Activated gamma-delta T cell treated with anti-CD3 and anti-CD28 coated beads, Interleukin-2, amount 50 U/mL, for 16 hours (primary cell): ENCODE data around the gene RNF4.

Source experiments
- DNase-seq: peaks from one replicate; pipeline ENCODE4 v3.0.0-alpha.2; 2020; ENCODE audit warnings: low read depth

Gene RNF4

DNA sequence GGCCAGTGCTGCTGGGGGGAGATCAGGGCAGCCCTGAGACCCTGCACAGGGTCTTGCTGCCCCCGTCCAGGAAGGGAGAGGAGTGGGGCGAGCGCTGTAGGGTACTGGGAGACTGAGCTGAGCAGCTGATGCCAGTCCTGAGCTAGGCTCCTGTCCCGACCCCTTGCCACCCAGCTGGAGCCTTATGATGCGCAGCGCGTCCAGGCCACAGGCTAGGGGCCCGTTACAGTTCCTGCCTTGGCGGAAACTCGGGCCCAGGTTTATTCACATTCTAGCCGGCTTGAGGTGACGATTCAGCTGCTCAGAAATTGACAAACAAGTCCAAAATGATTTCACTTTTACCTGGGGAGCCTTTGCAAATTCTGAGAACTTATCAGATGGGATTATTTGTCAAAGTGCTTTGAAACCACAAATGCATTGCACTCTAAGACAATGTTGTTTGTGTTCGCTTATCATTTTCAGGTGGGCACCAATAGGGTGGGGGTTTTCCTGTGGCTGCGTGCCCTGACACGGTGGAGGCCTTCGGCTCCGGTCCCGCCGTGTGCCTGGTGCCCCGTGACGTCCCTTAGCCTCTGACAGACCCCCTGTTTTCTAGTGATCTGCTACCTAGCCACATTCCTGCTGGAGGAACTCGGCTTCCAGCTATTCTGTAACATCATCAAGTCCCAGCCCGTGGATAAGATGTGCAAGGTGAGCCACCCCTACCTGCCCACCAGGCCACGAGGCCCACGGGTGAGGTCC, 31.3 kb upstream of the RNF4 start:
- no peak for DNase-seq

DNA sequence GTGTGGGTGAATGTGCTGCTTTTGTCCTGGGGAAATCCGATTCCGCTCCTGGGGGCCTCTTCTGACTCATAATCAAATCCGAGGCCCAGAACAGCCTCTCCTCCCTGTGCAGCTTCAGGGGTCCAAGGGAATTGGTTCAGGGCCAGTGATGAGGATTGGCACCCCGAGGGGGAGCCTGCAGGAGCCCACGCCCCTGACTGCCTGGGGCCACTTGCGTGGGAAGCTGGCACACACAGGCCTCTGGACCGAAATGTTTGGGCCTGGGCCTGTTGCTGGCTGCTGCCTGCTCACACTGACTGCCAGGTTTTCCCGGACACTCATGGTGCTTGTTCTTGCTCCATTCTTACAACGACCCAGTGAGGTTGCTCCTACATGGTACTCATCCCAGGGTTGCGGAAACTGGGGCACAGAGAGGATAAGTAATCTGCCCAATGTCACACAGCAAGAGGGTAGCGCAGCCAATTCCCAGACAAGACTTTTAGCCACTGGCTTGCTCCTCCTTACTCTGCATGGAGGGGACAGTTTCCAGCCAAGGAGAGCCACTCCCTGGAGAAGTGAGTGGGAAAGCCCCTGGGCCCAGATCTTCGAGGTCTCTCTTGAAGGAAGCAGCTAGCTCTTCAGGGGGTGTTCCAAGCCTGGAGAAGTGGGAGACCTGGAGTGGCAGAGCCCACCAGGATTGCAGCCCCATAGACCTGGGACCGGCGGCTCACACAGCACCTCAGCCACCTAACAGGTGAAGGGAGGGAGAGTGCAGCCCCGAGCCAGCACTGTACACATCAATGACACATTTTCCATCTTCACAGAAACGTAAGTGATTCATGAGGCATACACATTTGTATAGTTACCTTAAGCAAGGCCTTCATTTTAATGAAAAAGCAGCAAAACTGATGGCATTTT, 29.8 kb upstream of the RNF4 start:
- no peak for DNase-seq

DNA sequence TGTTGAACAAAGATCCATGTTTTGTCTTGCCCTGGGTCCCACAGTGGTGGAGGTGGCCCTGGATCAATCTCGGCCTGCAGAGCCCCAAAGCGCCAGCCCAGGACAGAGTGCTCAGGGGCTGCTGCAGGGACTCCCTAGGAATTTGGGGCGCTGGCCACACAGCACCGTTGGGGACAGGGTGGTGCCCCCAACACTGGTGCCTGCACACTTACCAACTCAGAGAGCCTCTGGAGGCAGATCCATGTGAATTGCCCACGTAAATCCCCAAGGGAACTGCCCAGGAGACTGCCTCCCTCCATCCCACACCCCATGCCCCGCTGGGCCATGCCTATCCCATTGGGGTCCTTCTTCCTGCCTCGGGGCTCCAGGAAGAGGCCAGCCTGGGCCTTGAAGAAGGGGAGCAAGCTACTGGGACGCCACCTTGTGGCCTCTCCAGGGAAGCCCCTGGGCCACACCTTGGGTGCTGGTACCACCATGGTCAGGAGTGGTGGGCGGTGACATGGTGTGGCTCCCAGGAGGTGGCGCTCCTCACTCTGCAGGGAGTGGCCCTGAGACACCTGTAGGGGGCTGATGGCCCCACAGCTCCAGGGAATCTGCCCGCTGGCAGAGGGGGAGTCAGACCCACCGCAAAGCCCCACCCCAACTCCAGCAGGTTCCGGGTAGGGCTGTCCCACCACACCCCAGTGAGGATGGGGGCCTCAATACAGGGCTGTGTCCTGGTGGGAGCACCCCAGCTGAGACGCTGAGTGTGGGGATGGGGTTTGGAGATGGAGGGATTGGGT, 27.3 kb upstream of the RNF4 start:
- DNase-seq = peak; percentile 54

DNA sequence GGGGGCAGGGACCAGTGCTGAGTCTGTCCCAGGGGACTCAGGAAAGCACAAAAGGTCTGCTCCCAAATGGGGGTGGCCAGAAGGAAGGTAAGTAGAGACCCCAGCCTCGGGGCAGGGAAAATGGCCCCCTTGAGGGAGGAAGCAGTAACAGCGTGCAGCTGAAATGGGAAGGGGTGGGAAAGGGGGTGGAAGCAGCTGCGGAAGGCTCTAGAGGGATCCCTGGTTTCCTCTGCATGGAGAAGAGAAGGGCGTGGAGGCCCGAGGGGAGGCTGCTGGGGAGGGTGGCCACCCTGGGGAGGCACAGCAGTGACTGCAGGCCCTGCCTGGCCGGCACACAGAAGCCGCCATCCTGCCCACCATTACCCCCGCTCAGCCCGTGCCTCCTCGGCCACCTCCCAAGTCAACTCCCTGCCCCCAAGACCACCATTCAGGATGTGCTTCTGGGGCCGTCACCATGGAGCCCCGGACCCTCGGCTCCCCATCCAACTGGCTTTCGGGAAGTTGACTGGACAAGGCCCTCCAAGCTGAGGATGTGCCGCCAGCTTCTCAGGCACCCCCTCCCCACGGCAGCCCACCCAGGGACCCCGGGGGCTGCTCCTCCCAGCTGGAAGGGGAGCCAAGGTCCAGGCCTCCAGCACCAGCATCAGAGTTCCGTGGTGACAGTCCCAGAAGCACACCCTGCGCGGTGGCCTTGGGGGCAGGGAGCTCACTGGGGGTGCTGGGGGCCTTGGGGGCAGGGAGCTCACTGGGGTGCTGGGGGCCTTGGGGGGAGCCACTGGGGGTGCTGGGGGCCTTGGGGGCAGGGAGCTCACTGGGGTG, 26.5 kb upstream of the RNF4 start:
- no peak for DNase-seq

DNA sequence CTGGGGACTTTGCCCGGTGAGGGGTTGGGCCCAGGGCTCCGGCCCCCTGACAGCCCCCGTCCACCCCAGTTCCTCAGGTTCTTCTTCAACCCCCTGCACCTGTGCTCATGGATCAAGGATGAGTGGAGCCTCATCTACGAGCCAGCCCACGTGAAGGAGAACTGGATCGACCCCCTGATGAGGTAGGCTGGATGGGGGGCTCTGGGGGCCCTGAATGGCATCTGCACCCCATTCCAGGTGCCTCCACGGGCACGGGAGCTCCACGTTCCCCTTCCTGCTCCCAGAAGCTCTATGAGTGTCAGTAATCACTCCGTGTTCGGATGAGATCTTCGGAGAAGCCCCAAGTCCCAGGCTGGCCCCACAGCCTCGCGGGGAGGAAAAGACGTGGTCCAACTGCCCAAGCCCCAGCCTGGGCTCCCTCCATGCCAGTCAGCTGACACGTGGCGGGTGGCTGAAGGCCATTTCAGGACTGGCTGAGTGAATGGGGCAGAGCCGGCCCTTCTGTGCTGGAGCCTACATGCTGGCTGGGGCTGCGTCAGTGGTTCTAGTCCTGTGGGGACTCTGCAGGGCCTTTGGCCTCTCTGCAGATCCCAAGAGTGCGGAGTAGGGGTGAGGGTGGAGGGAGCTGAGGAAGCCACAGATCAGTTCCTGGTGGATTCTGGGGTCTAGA, 25.7 kb upstream of the RNF4 start:
- DNase-seq = no peak

- no peak for DNase-seq
These were observed 24.8 kb upstream of the RNF4 start for GRCh38 chr4:2443956-2444740.

GRCh38 chr4:2445130-2445529, 23.8 kb upstream of the RNF4 start:
- DNase-seq = no peak

DNA sequence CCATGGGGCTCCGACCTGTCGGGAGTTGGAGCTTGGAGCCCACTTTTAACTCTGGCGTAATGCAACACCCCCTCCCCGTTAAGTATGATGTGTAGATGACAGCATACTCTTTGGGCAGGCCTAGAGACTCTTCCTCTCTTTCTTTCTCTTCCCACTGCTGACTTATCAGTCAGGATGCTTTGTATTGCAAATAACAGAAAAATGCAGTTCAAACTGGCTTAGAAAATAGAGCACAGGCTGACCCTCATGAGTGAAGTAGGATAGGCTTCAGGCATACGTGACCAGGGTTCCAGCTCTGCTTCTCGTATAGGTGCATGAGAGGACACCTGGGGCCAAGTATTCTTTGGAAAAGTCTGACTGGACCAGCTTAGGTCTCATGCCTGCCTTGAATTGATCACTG, 23.3 kb upstream of the RNF4 start:
- no peak for DNase-seq

DNA sequence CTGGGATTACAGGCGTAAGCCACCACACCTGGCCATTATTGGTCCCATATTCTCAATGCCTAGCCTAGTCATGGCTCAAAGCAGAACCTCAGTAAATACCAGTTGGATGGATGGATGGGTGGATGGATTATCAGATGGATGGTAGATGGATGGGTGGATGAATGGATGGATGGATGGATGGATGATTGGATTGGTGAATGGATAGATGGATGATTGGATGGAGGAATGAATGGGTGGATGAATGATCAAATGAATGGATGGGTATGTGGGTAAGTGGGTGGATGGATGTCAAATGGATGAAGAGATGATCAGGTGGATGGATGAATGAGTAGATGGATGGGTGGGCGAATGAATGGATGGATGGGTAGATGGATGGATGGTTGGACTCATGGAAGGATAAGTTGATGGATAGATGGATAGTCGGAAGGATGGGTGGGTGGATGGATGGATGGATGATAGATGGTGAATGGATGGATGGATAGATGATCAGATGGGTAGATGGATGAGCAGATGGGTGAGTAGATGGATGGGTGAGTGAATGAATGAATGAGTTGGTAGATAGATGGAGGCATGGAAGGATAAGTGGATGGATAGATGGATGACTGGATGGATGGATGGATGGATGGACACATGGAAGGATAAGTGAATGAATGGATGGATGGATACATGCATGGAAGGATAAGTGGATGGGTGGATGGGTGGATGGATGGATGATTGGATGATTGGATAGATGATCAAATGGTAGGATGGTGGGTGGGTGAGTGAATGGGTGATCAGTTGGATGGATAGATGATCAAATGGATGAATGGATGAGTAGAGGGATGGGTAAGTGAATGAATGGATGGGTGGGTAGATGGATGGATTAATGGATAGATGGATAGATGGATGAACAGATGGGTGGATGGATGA, 22.0 kb upstream of the RNF4 start:
- DNase-seq = no peak

DNA sequence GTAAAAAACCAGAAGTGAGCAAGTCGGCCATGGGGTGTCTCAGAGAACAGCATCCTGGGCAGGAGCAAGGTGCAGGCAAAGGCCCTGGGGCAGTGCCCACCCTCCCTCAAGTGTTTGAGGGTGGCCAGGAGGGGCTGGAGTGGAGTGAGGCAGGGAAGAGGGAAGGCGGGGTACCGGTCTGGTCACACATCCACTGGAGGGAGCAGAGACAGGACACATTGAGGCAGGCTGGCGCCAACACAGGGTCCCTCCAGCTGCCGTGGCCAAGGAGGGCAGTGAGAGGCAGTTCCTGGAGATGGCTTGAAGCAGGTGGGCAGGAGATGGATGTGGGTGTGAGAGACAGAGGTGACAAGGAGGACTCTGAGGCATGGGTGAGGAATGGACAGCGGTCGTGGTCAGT, 20.3 kb upstream of the RNF4 start:
- no peak for DNase-seq

GRCh38 chr4:2449051-2449450, 19.9 kb upstream of the RNF4 start:
- DNase-seq = no peak

DNA sequence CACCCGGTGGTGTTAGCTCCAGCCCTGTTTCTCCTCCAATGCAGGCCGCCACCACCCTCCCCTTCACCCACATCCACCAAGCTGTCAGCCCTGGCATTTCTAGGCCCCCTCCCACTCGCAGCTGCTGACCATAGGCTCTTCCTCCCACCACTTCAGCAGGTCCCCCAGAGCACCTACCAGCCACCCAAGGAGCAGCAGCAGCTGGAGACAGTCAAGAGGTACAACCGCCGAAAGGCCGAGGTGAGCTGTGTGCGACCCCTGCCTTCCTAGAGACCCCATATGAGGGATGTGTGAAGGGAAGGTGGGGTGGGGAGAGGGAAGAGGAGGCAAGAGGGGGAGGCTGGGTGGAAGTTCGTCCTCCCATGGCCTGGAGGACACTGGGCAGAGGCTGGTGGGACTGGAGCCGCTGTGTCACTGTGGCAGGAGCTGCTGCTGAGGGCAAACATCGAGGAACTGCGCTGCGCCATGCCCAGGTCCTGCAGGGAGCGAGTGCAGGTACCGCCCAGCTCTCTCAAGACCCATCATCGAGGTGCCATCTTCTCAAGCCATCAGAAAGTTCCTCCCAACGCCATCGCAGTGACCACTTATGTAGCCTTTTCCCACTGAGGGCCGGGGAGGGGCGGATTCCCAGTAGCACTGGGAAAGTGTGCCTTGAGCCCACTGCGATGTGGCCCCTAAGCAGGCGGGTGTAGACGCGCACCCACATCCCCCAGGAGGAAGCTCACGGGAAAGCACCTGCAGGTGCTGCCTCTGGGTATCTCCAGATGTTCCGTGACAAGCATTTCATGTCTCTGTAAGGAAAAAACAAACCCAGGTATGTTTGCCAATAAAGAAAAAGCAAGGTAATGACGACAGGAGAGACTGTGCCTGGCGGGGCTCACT, 19.2 kb upstream of the RNF4 start:
- no peak for DNase-seq

DNA sequence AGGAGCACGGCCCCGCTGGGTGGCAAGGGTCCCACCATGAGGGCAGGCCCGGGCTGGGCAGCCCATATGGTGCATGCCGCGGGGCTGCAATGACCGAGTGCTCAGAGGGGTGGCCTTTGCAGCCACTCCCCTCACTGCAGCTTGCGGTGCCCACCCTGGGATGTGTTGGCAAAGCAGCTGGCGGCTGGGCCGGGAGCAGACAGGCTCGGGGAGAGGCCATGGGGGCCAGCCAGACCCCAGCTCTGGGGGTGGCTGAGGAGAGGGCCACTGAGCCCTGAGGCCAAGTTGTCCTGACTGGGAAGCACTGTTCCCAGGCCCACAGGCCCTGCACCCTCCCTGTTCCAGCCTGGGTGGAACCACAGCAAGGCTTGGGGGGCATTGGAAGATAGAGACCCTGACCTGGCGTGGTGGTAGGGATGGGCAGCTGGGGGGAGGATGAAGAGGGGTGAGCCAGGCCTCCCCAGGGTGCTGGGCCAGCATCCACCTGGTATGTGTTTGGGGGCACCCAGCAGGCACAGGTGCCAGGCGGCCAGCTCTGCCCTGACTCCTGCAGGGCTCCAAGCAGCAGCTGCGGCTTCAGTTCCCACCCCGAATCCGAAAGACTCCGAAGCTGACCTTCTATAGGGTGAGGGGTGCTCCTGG, 18.4 kb upstream of the RNF4 start:
- DNase-seq = no peak

DNA sequence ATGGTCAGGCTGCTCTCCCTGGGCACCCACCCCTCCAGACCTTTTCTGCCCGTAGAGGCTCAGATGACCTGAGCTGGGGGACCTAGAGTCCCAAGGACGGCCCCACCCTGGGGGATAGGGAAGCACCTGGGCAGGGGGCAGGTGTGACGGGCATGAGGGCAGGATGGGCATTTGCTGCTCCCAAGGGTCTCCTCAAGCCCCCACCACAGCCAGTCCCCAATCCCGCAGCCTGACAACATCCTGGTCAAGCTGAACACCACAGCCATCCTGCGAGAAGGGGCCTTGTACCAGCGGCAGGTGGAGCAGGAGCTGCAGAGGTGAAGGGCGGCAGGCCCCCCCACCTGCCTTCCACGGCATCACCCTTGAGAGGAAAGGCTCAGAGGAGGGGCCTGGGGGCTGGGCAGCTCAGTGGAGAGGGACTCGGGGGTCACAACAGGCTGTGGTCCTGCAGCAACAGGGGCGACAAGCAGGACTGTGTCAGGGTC, 17.8 kb upstream of the RNF4 start:
- no peak for DNase-seq

GRCh38 chr4:2451821-2452785, 16.8 kb upstream of the RNF4 start:
- no peak for DNase-seq
